ENCODE results near the gene TNRC6C.

TNRC6C gene

GRCh38 chr17:78089576-78090281 is 131.2 kb downstream of the TNRC6C start:
- H3K4me3 ChIP-seq (ENCODE audit: low read depth, low read length): no peak overlapping the region
- TF ChIP-seq, protein P1, sequence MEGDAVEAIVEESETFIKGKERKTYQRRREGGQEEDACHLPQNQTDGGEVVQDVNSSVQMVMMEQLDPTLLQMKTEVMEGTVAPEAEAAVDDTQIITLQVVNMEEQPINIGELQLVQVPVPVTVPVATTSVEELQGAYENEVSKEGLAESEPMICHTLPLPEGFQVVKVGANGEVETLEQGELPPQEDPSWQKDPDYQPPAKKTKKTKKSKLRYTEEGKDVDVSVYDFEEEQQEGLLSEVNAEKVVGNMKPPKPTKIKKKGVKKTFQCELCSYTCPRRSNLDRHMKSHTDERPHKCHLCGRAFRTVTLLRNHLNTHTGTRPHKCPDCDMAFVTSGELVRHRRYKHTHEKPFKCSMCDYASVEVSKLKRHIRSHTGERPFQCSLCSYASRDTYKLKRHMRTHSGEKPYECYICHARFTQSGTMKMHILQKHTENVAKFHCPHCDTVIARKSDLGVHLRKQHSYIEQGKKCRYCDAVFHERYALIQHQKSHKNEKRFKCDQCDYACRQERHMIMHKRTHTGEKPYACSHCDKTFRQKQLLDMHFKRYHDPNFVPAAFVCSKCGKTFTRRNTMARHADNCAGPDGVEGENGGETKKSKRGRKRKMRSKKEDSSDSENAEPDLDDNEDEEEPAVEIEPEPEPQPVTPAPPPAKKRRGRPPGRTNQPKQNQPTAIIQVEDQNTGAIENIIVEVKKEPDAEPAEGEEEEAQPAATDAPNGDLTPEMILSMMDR (IDR thresholded peaks at IDR 0.05; ENCODE audit: low read depth, low read length): no peak

DNA sequence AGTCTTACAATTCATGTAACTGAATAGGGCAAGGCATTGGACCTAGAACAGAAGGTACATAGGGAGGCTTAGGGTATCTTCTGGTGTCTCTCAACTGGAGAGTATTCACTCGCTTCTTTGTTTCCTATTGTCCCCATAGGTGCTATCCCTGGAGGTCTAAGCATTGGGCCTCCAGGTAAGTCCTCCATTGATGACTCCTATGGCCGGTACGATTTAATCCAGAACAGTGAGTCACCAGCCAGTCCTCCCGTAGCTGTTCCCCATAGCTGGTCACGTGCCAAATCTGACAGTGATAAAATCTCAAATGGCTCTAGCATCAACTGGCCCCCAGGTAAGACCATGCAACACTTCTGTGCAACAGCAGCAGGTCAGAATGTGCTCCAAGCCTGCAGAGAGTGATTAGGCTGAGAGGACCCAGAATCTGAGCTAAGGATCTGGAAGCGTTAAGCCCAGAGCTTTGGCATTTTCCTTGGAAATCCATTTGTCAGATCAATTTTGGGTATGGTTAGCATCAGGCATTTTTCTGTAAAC is 134.4 kb downstream of the TNRC6C start:
- no peak overlapping the region for H3K4me3 ChIP-seq (ENCODE audit: low read depth, low read length)
- TF ChIP-seq, protein P1 (IDR thresholded peaks at IDR 0.05; ENCODE audit: low read depth, low read length): no peak

GRCh38 chr17:78095035-78095434 is 136.5 kb downstream of the TNRC6C start:
- TF ChIP-seq, protein P1 (IDR thresholded peaks at IDR 0.05; ENCODE audit: low read depth, low read length): no peak
- H3K4me3 ChIP-seq (ENCODE audit: low read depth, low read length): no peak overlapping the region

DNA sequence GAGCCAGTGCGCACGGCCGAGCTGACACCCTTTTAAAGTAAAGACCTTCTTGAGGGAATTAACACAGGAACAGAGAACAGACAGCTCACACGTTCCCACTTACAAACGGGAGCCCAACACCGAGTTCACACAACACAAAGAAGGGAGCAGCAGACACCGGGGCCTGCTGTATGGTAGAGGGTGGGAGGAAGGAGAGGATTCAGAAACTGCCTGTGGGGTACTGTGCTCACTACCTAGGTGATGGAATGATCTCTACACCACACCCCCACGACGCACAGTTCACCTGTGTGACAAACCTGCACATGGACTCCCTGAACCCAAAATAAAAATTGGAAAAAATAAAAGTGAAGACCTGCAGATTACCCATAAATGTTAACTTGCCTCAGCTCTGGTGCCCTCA is 137.6 kb downstream of the TNRC6C start:
- TF ChIP-seq, protein P1 (IDR thresholded peaks at IDR 0.05; ENCODE audit: low read depth, low read length): no peak
- no peak overlapping the region for H3K4me3 ChIP-seq (ENCODE audit: low read depth, low read length)

DNA sequence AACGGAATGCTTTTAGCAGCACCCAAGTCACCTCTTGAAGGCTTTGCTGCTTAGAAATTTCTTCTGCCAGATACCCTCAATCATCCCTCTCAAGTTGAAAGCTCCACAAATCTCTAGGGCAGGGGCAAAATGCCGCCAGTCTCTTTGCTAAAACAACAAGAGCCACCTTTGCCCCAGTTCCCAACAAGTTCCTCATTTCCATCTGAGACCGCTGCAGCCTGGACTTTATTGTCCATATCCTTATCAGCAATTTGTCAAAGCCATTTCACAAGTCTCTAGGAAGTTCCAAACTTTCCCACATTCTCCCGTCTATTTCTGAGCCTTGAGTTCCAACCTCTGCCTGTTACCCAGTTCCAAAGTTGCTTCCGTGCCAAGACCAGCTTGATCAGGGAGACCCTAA is 142.6 kb downstream of the TNRC6C start:
- TF ChIP-seq, protein P1 (IDR thresholded peaks at IDR 0.05; ENCODE audit: low read depth, low read length): no peak
- no peak overlapping the region for H3K4me3 ChIP-seq (ENCODE audit: low read depth, low read length)

- no peak overlapping the region for H3K4me3 ChIP-seq (ENCODE audit: low read depth, low read length)
- TF ChIP-seq, protein P1 (IDR thresholded peaks at IDR 0.05; ENCODE audit: low read depth, low read length): no peak
These were observed 143.0 kb downstream of the TNRC6C start for GRCh38 chr17:78101542-78101941.

- TF ChIP-seq, protein P1 (IDR thresholded peaks at IDR 0.05; ENCODE audit: low read depth, low read length): no peak
- H3K4me3 ChIP-seq (ENCODE audit: low read depth, low read length): no peak overlapping the region
These were observed 144.8 kb downstream of the TNRC6C start for GRCh38 chr17:78103311-78103710.
